Measurements from ENCODE around the gene PXDN. TPM values are rescaled to one million over a fixed set of nuclear protein-coding genes. Genes with fewer than 3 reads are reported as not detected.

PXDN gene
- total and polyA plus RNA-seq, 2 donors (not counting 3 experiments of a cell fraction or from before 2014, with no cell fraction given) = 231 to 308 TPM

- ChIA-PET CTCF (interaction anchor here (1.3 to 6.2 kb wide), 10 partner anchors 10 to 201 kb away, joined by 4 to 137 read pairs (median 14); no protein-coding TSS in a partner anchor), POLR2A (no interaction called here)
- no peaks in the 10 kb centered on the region for H3K79me2 ChIP-seq (ENCODE audit: control insufficient read depth, insufficient read depth, low read length)
- H3K9me3 ChIP-seq (replicated peaks; ENCODE audit: control insufficient read depth, insufficient read depth, low read length) = no peaks in the 10 kb centered on the region
- H4K20me1 ChIP-seq (replicated peaks; ENCODE audit: control insufficient read depth, extremely low read depth, insufficient read depth, low read length) = no peaks in the 10 kb centered on the region
- H3K4me1 ChIP-seq (ENCODE audit: control insufficient read depth, extremely low read depth, insufficient read depth, low read length) = peaks cover 3% of the 10 kb centered on the region
- FAIRE-seq = no peak
- TF ChIP-seq EZH2 (IDR thresholded peaks at IDR 0.05; ENCODE audit: borderline replicate concordance, low read depth, low read length, severe bottlenecking) = no peak
- TF ChIP-seq JUN (IDR thresholded peaks at IDR 0.05; ENCODE audit: borderline replicate concordance, insufficient read depth, insufficient read length, low read depth) = no peak
- TF ChIP-seq POLR2AphosphoS5 (IDR thresholded peaks at IDR 0.05; ENCODE audit: insufficient read depth, low read depth, low read length) = no peak
- no peak for TF ChIP-seq FOS (IDR thresholded peaks at IDR 0.05; ENCODE audit: borderline replicate concordance, insufficient read depth, low read length)
- TF ChIP-seq GATA2 (IDR thresholded peaks at IDR 0.05; ENCODE audit: insufficient read depth, insufficient read length, low read depth, low read length) = no peak
- TF ChIP-seq MYC (IDR thresholded peaks at IDR 0.05; ENCODE audit: low read depth, low read length) = no peak
- TF ChIP-seq POLR2A (IDR thresholded peaks at IDR 0.05; ENCODE audit: low read depth, low read length) = no peak
- TF ChIP-seq, protein P1, sequence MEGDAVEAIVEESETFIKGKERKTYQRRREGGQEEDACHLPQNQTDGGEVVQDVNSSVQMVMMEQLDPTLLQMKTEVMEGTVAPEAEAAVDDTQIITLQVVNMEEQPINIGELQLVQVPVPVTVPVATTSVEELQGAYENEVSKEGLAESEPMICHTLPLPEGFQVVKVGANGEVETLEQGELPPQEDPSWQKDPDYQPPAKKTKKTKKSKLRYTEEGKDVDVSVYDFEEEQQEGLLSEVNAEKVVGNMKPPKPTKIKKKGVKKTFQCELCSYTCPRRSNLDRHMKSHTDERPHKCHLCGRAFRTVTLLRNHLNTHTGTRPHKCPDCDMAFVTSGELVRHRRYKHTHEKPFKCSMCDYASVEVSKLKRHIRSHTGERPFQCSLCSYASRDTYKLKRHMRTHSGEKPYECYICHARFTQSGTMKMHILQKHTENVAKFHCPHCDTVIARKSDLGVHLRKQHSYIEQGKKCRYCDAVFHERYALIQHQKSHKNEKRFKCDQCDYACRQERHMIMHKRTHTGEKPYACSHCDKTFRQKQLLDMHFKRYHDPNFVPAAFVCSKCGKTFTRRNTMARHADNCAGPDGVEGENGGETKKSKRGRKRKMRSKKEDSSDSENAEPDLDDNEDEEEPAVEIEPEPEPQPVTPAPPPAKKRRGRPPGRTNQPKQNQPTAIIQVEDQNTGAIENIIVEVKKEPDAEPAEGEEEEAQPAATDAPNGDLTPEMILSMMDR (IDR thresholded peaks at IDR 0.05; ENCODE audit: extremely low read depth in 1 of 2, insufficient read depth in 1 of 2, low read depth in 1 of 2, low read length in 2 of 2) = no peak
- dilution Hi-C loops (cut with MboI; ENCODE audit: extremely low pct_ligation_motif_present, low sequenced_read_pairs) = no loop called here
- H2AFZ ChIP-seq (ENCODE audit: low read depth, low read length) = no peak overlapping the region
- no peak for DNase-seq (ENCODE audit: low read depth, low spot score)
- H3K9ac ChIP-seq (replicated peaks; ENCODE audit: extremely low read depth, insufficient read depth, low read length) = no peak overlapping the region
- no TSS peak for BruUV-seq (replicated peaks)
- no peak overlapping the region for H3K4me3 ChIP-seq (replicated peaks in 1 of 3; ENCODE audit: insufficient read depth in 1 of 3, low read depth in 1 of 3, low read length in 3 of 3)
- H3K27me3 ChIP-seq (ENCODE audit: control insufficient read depth in 2 of 2, insufficient read depth in 2 of 2, low read length in 2 of 2) = peaks cover 0 to 2% of the 10 kb centered on the region in 2 experiments
- no peaks in the 10 kb centered on the region for H3K9me1 ChIP-seq (replicated peaks; ENCODE audit: control insufficient read depth, extremely low read depth, insufficient read depth, low read length)
- H3K36me3 ChIP-seq (ENCODE audit: control insufficient read depth in 2 of 2, extremely low read depth in 1 of 2, insufficient read depth in 2 of 2, low read length in 2 of 2) = no peaks in the 10 kb centered on the region
- intact Hi-C loops (cut with micrococcal nuclease) = no loop called here
- no peak overlapping the region for H3K4me2 ChIP-seq (ENCODE audit: insufficient read depth, low read length)
- H3K27ac ChIP-seq (ENCODE audit: insufficient read depth, low read depth, low read length) = no peak overlapping the region
Observed at GRCh38 chr2:1751767-1752725, 7.7 kb upstream of the PXDN start.
